C1 segment of cervical spinal cord (tissue), 14 donors: ENCODE results near the gene DCLK1.

Experiments
- DNase-seq, 14 donors: peaks; one replicate each; lab custom pipeline; 2025; lab: John Stamatoyannopoulos, UW

DCLK1 gene

DNA sequence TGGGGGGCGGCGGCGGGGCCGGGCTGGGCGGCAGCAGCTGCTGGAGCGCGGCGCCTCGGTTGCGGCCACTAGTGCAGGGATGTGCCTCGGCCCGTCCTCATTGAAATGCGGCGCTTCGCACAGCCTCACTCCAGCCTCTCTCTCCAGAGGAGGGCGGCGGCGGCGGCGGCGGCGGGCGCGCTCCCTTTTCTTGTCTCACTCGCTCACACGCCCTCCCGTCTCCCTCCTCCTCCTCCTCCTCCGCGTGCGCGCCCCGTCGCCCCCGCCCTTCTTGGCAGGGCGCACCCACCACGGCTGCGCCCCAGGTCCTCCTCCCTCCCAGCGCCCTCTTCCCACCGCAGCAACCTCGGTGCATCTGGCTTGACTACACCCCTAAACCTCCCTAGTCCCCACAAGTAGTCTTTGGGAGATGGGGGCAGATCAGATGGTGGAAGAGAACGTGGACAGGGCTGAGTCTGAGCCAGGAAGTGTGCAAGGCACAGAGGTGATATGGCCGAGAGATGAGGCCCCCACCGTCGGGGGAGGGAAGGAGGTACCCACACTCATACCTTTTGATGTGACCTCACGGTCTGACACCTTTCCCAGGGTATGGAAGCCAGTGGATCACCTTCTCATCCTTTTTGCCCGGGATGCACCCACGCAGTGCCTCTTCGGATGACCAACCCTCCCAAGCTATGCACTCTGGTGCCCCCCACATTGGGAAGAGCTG is at the start of gene DCLK1:
DCLK1 (minus strand) TSS at position 161 of the 709 bp plus-strand sequence.
- DNase-seq, result peak in 7 of 14 donors; percentile 13 to 55 (median 38)

DNA sequence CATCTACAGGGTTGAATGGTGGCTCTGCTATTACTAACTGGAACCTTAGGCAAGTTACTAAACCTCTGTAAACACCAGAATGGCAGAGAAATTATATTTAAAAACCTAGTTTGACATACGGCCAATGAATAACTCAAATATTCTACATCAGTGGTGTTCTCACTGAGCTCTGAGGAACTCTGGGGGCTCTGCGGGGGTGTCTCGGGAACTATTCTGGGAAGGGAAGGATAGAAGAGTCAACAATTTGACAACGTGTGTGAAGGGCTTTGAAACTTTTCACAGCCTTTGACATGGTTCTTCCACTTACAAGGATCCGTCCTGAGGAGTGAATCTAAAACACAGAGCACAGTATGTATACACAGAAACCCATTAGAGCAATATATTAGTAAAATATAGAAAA is 44.4 kb upstream of the DCLK1 start:
- DNase-seq, result no peak

DNA sequence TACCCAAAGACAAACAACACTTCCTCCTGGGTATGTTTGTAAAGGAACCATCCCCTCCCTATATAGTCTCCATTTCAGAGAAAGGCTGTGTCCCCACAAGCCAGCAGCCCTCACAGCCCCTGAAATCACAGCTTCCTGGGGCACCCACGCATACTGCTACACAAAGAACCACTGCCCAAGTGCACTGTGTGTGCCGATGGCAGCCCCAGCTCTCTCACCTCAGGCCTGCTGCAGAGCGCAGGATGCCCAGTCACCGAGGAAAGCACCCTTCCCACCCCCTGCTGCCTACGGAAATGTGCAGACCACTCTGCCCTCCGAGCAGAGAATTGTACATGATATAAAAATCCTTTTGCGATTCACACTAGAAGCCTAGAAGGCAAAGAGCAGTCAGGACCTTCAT is 43.7 kb upstream of the DCLK1 start:
- DNase-seq, result no peak

DNA sequence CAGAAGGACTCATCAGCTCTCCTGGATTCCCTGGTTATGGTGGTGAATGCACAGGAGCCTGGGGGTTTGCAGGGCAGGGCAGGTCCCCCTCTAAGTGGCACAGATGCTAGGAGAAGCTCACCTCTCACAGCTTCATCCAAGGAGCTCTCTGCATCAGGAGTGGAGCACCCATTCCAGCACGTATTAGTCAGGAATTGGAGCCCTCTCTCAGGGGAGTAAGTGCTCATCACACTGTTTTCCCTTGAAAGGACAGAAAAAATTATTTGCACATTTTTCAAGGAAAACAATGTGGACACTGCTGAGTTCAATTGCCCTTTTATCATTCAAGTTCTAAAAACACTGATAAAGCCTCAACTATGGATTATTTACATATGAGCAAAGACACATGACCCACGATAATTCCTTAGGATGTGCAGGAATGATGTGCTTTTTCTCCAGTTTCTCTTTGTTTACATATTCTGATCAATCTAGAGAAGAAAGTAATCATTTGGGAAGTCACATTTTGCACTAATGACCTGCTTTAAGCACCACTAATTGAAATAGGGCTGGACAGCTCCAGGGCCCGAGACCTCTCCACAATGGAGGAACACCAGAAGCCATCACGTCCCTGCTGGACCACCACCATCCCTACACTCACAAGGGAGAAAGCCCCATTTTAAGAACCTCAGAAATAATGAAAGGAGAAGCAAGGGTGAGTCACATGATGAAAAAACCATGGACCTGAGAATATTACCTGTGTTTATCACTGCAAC is 42.6 kb upstream of the DCLK1 start:
- no peak for DNase-seq

DNA sequence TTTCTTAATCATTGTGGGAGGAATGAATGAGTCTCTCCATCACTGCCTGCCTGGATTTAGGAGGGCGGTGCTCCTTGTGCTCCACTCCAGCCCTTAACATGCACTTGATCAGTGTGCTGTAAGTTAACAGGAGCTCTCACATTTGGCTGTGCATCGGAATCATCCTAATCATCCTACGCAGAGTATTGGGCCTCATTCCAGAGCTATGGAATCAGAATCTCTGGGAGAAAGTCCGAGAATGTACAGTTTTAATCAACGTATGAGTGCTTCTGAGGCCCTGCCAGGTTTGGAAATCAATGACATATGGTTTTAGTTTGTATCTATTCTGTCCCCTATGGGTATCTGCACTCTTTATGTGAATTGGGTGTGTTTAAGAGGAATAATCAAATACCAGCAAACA is 34.9 kb upstream of the DCLK1 start:
- no peak for DNase-seq

DNA sequence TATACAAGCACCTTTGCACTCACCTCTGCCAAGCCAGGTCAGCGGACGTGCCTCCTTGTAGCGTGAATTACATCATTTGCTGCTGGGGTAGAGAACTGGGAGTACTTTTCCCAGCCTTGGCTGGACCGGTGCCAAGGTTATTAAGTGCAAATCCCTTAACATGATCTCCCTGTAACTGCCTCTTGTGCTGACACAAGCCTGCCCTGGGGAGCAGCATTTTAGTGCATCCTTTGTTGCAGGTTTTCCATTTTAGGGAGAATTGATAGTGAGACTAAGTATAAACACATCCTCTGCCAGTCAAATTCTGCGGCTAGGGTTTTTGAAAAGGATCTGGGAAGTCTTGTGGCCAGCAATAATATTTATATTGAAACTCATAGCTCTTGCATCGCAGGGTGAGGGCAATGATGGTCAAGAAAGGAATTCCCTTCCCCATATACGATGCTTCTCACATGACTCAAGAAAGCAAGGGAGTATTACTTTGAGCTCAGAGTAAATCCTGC is 32.7 kb upstream of the DCLK1 start:
- peak in 1 of 14 donors; percentile 2 for DNase-seq

DNA sequence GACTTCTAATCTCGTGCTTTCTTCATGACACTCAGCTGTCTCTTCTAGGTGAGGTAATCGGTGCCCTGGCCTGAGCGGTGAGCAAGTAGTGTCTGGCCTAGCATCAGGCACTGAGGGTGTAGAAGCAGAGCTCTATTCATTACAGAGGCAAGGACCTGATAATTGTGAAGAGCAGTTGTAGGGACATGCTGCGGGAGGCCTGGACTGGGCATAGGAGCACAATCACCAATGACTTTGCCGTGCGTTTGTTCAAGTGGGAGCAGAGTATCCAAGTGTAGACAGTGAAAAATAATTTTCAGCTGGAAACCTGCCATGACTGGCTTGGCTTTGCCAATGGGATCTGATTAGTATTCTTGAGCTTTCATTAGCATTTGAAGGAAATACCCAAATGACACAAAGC is 32.1 kb upstream of the DCLK1 start:
- peak in 3 of 14 donors; percentile 2 to 15 (median 6) for DNase-seq

DNA sequence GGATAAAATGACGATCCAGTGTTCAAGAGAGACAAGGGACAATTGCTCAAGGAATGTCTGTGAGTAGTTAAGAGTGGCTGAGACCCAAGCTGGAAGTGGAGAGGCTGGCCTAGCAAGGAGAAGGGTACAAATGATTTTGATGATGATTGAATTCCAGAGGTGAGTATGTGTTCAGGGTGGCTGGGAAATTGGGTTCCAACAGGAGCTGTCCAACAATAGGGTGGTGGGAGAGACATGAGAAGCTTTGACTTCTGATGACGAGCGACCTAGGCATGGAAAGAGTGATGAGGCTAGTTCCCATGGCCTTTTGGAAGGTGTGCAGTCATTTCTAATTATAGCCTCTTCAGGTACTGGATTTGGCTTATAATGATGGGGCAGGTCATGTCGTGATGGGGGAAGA is 29.1 kb upstream of the DCLK1 start:
- DNase-seq, result no peak

DNA sequence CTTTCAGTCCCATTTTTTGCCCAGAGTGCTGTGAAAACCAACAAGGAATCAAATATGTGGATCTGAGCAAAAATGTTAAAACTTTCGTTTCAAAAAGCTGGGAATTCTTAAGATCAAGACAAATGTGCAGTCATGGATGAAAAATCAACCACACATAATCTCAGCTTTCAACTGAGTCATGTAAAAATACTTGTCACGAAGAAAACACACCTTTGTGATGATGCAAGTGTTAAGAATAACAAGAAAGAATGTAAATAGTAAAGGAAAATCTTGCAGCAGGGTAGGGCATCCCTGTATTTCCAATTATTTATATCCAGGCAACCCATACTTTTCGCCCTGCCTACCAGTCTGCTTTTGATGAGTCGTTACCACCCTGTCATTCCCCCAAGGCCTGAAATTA is 27.4 kb upstream of the DCLK1 start:
- DNase-seq, result no peak

DNA sequence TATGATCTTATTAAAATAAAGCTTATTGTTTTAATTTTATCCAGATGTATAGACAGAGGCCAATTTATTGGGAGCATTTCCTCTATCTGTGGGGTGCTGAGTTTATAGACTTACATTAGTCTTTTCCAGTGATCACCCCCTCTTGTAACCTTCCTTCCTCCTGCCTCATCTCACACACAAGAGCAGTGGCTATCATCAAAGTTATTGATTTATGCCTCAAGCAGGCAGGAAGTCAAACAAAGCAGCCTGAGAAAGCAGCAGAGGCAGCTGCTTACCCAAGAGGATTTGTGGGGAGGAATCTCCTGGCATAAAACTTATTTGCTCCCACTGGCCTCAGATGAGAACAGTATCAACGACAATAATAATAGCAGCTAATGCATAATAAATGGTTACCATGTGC is 26.3 kb upstream of the DCLK1 start:
- DNase-seq, result no peak

DNA sequence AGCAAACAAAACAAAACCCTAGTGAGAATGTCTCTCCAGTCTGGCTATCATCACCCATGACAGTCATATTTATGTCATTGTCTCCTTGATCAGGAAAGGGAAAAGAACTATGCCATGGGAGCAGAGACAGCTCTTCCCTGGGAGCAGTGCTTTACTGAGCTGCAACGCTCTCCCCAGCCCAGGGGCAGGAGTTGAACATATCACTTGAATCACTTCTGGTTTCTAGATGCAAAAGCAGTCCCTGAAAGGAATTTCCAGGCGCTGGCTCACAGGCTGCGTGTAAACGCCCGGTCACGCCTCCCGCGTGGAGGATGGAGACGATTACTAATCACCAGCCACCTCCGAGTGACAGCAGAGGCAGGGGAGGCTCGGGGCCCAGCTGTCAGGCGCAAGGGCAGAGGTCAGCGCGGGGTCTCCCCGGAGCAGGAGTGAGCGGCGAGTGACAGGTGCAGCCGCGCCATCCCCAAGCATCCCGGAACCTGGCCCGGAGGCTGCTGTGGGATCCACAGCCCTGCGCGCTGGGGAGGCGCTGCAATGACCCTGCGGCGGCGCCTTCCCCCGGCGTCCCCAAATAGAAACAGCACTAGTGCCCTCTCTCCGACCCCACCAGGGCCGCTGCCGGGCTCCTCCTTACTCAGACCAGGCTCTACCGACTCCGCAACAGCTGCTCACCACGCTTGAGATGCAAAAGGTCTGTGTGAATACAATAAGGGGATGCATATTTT is 23.5 kb upstream of the DCLK1 start:
- DNase-seq, result peak in 3 of 14 donors; percentile 13 to 45 (median 37)

DNA sequence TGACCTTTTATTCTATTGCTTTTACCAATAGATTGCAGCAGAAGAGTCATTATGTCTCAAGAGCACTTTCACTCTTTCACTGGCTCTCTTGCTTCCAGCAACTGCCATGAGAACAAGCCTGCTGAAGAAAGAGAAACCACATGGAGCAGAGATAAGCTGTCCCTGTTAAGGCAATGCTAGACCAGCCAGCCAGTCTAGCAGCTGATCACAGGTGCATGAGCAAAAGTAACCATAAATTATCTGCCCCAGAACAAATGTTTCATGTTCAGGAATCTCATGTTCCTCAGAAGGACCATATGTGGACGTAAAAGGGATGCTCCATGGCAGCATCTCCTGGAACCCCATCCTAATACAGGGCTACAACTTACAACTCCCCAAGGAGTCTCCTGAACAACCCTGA is 20.4 kb upstream of the DCLK1 start:
- DNase-seq, result no peak

DNA sequence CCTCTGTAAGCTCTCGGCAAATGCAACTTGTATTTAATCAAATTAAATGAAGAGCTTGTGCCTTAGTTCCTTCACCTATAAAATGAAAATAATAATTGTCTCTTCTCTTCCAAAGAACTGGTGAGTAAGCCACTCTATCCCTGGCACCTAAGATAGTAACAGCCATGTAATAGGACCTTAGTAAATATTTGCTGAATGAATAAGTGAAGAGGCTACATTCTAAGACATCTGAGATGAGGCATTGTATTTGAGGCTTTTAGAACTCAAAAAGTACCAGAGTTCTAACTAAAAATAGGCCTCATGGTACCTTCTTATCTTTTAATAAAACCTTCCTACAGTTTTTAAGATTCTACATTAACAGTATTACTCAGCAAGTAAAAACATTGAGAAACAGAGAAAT is 17.3 kb upstream of the DCLK1 start:
- no peak for DNase-seq

DNA sequence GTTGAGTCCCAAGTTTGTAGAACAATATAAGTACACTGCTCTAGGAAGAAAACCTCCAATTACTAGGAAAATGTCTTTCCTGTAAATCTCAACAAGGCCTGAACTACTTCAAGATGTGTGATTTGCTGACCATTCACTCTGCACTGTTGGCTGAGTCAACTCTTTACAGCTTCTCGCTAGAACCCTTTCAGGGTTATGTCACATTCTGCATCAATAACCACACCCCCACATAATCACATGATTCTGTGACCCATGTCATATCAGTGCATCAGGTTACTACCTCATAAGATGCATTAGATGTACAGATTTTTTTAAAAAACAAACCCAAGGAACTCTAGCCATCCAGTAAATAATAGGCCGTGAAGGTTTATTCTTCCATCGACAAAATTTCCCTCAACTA is 16.1 kb upstream of the DCLK1 start:
- no peak for DNase-seq

DNA sequence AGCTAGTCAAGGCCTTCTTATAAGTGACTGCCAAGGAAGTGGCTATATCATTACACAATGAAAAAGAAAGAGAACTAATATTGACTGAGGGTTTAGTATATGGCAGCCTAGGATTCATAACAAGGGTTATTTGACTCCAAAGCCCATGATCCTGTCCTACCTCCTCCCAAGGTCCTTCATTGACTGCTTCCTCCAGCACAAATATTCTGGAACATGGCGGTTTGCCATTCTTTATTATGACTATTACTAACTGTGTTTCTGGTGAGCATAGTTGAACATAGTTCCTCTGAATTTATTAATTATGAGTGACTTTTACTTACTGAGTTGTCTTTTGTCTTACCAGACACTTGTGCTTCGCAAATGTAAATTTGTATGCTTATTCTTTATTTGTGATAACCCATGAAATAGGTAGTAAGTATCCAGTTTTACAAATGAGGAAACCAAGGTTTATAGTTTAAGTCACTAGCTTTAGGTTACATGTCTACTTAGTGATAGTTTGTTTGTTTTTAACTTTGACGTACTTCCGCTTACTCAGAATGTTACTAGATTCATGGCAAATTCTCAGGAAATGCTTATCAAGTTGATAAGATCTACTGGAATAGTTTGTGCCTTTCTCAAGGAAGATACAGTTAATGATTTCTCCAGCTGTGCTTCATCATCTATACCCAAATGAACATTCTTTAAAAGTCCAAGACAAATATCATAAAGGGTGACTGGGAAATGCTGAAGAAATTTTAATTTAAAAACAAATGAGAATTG is 15.5 kb upstream of the DCLK1 start:
- DNase-seq, result no peak

DNA sequence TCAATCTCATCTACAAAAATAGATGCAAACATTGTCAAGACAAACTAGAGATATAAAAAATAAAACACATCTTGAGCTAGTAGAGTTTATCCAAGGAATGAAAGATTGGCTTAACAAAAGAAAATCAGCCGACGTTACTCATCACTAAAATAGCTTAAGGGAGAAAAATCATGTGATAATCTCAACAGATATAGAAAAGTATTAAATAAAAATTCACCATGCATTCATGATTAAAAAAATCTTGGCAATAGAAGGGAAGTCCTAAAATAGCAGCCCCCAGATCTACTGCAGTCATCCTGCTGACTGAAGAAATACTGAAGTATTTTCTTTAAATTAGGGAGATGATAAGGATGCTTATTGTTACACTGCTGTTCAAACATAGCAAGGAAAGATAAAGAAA is 12.6 kb upstream of the DCLK1 start:
- DNase-seq, result no peak

DNA sequence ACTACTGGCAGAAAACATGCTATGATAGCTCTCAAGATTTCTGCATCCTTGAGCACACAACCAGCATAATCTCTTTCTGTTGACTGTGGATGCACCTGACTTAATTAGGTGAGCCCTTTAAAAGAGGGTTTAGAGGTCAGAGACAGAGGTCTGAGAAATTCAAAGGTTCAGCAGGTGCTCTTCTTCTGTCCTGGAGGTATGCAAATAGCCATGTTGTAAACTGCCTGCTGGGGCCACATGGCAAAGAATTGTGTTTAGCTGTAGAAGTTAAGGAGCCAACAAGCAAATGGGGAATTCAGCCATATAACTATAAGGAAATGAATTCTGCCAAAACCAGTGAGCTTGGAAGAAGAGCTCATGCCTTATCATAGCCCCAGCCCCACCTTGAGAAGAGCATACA is 11.6 kb upstream of the DCLK1 start:
- DNase-seq, result no peak

DNA sequence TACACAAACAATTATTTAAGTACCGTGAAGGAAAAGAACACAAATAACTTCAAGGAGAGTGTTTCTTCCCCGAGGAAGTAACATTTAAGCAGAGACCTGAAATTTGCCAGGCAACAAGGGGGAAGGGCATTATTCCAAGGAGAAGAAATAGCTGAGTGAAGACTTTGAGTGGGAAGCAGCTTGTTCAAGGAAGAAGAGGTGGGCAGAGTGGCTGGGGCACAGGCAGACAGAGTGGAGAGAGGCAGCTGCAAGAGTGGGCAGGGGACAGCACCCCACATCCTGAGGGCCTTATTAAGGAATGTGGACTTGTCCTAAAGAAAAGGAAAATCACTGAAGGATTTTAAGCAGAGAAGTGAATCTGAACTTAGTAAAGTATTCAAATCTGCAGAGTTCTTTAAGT is 4.7 kb upstream of the DCLK1 start:
- no peak for DNase-seq

DNA sequence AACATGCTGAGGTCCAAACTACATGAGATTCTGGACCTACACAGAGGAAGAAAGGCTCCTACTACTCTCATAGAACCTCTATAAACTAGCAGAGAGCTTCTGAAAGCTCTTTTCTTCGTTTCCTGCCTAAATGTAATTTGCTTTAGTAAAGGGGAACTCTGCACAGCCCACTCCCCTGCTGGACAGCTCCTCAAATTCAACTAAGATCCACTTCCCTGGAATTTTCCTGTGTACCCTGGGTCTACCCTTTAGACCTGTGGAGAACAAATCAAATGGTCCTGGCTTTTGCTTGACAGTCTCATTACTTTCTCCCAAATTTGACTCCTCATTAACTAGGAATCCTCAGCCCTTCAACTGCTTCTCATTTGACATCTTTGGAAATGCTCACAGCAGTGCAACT is 3.5 kb upstream of the DCLK1 start:
- no peak for DNase-seq

DNA sequence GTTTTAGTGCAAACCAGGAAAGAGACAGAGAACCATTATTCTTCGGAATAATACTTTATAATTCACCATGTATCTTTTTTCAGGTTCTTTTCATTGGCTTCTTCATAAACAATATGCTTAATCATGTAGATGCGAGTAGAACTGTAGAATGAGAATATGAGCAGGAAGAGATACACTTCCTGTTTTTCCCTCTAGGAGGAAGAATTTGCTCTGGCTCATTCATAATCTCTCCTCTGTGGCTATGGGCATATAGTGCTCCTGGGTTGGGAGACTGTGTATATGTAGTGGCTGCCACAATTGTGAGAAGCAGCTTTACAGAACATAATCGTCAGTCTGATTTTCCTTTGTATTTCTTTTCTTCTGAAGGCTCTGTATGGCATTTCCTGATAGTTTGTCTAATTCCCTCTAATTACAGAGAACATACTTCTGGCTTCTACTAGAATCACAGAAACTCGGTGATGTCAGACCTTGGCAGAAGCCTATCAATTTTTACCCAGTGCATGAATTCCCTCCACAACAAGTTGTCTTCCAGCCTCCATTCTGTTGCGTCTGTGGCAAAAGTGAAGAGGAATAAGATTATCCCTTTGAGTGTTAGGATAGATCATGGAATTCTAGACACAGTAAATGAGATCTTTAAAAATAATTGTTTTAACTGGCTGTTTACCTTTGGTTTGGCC is 2.9 kb upstream of the DCLK1 start:
- DNase-seq, result no peak

DNA sequence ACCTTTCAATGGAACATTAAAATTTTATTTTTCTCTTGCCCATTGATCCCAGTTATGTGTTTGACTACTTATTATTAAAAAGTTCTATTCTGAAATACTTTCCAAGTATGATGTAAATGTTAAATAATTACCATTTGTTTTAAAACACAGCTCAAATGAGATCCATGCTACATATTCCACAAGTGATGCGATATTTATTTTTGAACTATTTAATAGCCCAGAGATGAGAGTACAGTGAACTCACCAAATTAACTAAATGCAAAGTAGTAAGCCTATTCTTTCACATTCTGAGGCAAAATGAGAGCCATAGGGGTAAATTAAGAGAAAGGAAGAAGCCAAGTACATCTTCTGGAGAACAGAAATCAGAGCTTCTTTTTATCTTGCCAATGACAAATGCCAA is 1.2 kb upstream of the DCLK1 start:
- no peak for DNase-seq
